Stomach (tissue), 4 donors: ENCODE results near the gene KCNJ12.
"Not testable (repeated sequence)": the region's sequence is repeated elsewhere in the genome, so short reads cannot be mapped to it uniquely, and the experiment has no call there.

Experiments
- CTCF ChIP-seq, 7 experiments: fragments of 450-650 bp in 4 of 7; fragments of 200-600 bp in 3 of 7; sonication (generic) in 3 of 7; IDR thresholded peaks; one replicate each; pipeline ENCODE4 v1.5.1; 2016 to 2019; ENCODE audit warnings: antibody characterized with exemption in 7 of 7, control low read depth in 2 of 7, mild to moderate bottlenecking in 1 of 7
- POLR2A ChIP-seq, 4 donors: fragments of 450-650 bp; IDR thresholded peaks; one replicate each; pipeline ENCODE4 v1.6.1; 2016; ENCODE audit warnings: antibody characterized with exemption in 4 of 4, control low read depth in 2 of 4, mild to moderate bottlenecking in 1 of 4, moderate library complexity in 1 of 4

GRCh38 chr17:21439015-21439336 is 62.8 kb downstream of the KCNJ12 start:
- not testable (repeated sequence) for TF ChIP-seq POLR2A, CTCF (IDR thresholded peaks at IDR 0.05)
